ENCODE measurements around the gene LRRC18. TPM values are rescaled to one million over a fixed set of nuclear protein-coding genes. Genes with fewer than 3 reads are reported as not detected.

LRRC18 gene
- total and polyA plus RNA-seq, 8 donors: 0.46 to 2.6 (median 0.72) TPM; not detected in 5

DNA sequence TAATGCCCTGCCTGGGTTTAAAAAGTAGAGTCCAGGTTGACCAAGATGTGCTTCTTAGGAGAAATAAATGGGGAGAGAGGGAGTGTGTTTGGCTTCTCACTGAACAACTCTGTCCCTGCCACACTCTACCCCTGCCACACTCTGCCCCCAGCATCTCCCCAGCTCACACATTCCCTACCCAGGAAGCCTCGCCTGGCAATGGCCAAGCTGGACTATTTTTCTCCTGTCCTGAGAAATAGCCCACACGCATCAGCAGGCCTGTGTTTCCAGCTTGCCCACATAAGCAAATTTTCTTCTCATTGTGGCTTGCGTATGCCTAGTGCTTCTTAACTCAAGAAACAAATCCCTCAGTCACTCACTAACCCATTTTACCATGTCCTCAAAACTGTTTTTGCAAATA lies 1.8 kb downstream of the LRRC18 start:
- 80 to 97% (median 92%) methylated on average over 3 of the region's 3 CpGs for WGBS, 5 donors
- no peak for TF ChIP-seq POLR2AphosphoS5 (IDR thresholded peaks at IDR 0.05)
- TF ChIP-seq, protein P1, sequence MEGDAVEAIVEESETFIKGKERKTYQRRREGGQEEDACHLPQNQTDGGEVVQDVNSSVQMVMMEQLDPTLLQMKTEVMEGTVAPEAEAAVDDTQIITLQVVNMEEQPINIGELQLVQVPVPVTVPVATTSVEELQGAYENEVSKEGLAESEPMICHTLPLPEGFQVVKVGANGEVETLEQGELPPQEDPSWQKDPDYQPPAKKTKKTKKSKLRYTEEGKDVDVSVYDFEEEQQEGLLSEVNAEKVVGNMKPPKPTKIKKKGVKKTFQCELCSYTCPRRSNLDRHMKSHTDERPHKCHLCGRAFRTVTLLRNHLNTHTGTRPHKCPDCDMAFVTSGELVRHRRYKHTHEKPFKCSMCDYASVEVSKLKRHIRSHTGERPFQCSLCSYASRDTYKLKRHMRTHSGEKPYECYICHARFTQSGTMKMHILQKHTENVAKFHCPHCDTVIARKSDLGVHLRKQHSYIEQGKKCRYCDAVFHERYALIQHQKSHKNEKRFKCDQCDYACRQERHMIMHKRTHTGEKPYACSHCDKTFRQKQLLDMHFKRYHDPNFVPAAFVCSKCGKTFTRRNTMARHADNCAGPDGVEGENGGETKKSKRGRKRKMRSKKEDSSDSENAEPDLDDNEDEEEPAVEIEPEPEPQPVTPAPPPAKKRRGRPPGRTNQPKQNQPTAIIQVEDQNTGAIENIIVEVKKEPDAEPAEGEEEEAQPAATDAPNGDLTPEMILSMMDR (IDR thresholded peaks at IDR 0.05): no peak
- no peak for TF ChIP-seq EP300 (IDR thresholded peaks at IDR 0.05)
- TF ChIP-seq POLR2A (IDR thresholded peaks at IDR 0.05): no peak
- no peaks in the 10 kb centered on the region for H3K4me1 ChIP-seq

DNA sequence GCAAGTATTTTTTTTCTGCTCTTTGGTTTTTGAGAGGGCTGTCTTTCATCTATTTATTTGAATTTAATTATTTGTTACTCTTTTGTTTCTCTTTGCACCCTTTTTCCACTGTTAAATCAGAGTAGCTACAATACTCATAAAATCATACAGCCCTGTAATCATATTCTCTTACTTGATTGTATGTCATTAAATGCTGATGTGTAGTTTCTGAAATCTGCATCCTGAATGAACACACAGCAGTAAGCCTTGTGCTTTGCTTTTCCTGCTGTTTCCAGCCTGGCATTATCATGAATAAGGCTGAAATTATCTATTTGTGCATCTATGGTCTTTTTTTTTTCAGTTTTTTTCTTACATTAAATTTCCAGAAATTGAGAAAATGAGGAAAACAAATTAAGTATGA lies 4.1 kb downstream of the LRRC18 start:
- H3K4me3 ChIP-seq: no peak overlapping the region
- TF ChIP-seq POLR2A (IDR thresholded peaks at IDR 0.05) (no peak), EP300 (IDR thresholded peaks at IDR 0.05) (no peak), POLR2AphosphoS5 (IDR thresholded peaks at IDR 0.05) (no peak)
- TF ChIP-seq, protein P1 (IDR thresholded peaks at IDR 0.05): no peak
- H3K4me1 ChIP-seq: no peaks in the 10 kb centered on the region
- H3K27ac ChIP-seq: no peak overlapping the region
- no peak for DNase-seq
- intact Hi-C loops (cut with DNase I; ENCODE audit: low total_unique reads): no loop called here
- H3K36me3 ChIP-seq: no peaks in the 10 kb centered on the region
- no peaks in the 10 kb centered on the region for H3K27me3 ChIP-seq
- no peaks in the 10 kb centered on the region for H3K9me3 ChIP-seq

More for the DNA sequence above, 1.8 kb downstream of the LRRC18 start:
- DNase-seq: no peak
- H3K27ac ChIP-seq: no peak overlapping the region
- intact Hi-C loops (cut with DNase I; ENCODE audit: low total_unique reads): no loop called here
- no peaks in the 10 kb centered on the region for H3K36me3 ChIP-seq
- H3K9me3 ChIP-seq: no peaks in the 10 kb centered on the region
- H3K27me3 ChIP-seq: no peaks in the 10 kb centered on the region
- no peak overlapping the region for H3K4me3 ChIP-seq

DNA sequence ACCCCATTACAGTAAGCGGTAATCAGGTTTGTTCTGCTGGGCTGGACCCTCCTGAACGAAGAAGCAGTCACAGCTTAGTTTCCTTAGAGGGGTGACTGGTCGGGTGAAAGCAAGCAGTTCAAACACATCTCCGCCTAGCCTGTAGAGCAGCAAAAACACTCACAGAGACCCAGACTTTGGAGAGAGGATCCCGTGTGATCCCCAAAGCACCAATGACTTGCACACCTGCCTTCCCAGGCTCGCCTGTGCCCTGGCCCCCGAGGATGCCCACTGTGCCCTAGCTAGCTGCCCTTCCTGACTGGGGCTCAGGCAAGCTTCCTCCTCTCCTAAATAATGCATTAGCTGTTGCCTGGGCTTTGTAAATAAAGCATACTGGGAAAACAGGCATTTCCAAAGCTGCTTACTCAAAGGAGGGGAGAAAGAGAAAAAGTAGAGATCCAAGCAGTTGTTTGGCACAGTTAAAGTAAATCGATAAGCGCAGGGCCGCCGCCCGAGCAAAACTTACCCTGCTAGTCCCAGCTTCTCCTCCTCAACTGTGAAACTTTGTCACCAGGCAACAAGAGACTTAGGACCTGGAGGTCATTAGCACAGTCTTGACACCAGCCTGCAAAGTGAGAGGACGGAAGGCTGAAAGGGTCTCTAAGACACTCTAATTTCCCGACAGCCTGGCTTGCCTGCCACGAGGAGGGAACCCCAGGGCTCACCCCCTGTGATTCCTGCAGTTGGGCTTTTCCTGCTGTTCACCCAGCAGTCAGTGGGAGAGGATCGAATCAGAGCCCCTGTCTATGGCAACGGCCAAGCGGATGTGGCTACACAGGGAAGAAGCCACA lies 4.8 kb downstream of the LRRC18 start:
- TF ChIP-seq, protein P1 (IDR thresholded peaks at IDR 0.05): no peak
- TF ChIP-seq POLR2AphosphoS5 (IDR thresholded peaks at IDR 0.05) (no peak), POLR2A (IDR thresholded peaks at IDR 0.05) (no peak), EP300 (IDR thresholded peaks at IDR 0.05) (no peak)
- H3K36me3 ChIP-seq: no peaks in the 10 kb centered on the region
- 28 to 49% (median 40%) methylated on average over 18 of the region's 18 CpGs for WGBS, 5 donors

DNA sequence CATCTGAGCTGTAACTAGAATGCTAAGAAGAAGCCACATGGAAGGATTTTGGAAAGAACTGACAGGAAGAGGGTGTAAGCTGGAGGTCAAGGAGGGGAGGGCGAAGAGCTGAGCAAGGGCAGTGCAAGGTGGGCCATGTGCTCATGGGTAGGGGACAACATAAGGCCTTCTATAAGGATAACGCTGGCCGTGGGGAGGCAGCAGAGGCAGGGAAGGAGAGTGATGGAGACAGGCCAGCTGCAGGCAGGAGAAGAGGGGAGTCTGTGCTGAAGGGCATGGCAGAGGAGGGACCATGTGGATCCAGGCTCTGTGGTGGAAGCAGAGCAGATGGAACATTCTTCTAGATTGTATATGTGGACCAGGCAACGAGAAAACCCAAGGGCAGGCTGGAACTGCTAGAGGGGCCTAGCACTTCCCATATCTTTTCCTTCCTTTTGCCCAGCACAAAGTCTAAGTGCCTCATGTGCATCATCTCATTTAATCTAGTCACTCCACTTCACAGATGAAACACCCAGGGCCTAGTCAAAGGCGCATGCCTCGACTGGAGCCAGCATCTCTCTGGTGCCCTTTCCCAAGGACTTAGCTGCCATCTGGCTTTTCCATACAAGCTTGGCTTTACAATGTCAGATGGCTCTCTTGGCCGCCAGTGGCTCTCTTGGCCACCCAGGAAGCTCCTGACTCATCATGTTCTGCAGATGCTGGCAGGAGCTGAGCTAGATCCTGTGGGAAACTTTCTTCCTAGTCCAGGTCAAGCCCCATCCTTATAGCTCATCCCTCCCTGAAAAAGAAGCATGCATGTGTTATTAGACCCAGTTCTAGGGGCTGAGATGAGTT lies 6.6 kb downstream of the LRRC18 start:
- Histone ChIP-seq H3K4me3 (no peak overlapping the region), H3K4me1 (no peaks in the 10 kb centered on the region), H3K36me3 (no peaks in the 10 kb centered on the region), H3K9me3 (no peaks in the 10 kb centered on the region), H3K27me3 (no peaks in the 10 kb centered on the region), H3K27ac (no peak overlapping the region)
- TF ChIP-seq POLR2AphosphoS5 (IDR thresholded peaks at IDR 0.05): no peak
- TF ChIP-seq, protein P1 (IDR thresholded peaks at IDR 0.05): no peak
- no peak for TF ChIP-seq POLR2A (IDR thresholded peaks at IDR 0.05)
- no peak for TF ChIP-seq EP300 (IDR thresholded peaks at IDR 0.05)
- intact Hi-C loops (cut with DNase I; ENCODE audit: low total_unique reads): no loop called here
- no peak for DNase-seq
- WGBS, 5 donors: 81 to 90% (median 84%) methylated on average over 7 of the region's 7 CpGs

More for the DNA sequence above, 4.8 kb downstream of the LRRC18 start:
- Histone ChIP-seq H3K9me3 (no peaks in the 10 kb centered on the region), H3K4me1 (no peaks in the 10 kb centered on the region), H3K27me3 (no peaks in the 10 kb centered on the region), H3K4me3 (no peak overlapping the region), H3K27ac (no peak overlapping the region)
- intact Hi-C loops (cut with DNase I; ENCODE audit: low total_unique reads): no loop called here
- DNase-seq: peak in 1 of 2 donors; percentile 43
